ENCODE results near the gene ZNF254.
"Not testable (repeated sequence)": the region's sequence is repeated elsewhere in the genome, so short reads cannot be mapped to it uniquely, and the experiment has no call there.

ZNF254 gene

DNA sequence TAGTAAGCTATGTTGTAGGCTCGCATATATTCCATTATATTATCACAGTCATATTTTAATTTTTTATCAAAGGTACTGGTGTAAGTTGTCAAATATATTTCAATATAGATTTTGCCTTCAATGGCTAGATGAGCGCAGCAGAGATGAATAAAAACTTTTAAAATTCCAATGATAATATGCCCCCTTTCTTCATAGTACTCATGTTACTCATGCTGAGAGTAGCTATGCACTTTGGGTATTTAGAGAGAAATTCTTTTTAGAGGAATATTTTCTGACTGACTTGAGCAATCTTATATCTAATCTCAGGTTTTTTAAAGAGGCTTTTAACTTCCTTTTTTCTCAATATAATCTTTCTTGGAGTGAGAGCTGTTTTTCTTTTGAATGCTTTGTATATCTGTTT, 11.4 kb downstream of the ZNF254 start:
- Mint-ChIP-seq H3K9me3 (peaks cover 36% of the 10 kb centered on the region), H3K4me1 (ENCODE audit: low read depth) (peaks cover 5% of the 10 kb centered on the region), H3K27ac (no peak overlapping the region), H3K4me3 (no peak overlapping the region), H3K27me3 (no peaks in the 10 kb centered on the region), H3K36me3 (ENCODE audit: low read depth) (peaks cover 74% of the 10 kb centered on the region)
- intact Hi-C loops (cut with micrococcal nuclease): no loop called here

GRCh38 chr19:24099829-24100228, 12.8 kb downstream of the ZNF254 start:
- Mint-ChIP-seq H3K27me3 (no peaks in the 10 kb centered on the region), H3K4me1 (ENCODE audit: low read depth) (peaks cover 5% of the 10 kb centered on the region), H3K27ac (no peak overlapping the region), H3K36me3 (ENCODE audit: low read depth) (peaks cover 73% of the 10 kb centered on the region), H3K9me3 (peaks cover 38% of the 10 kb centered on the region), H3K4me3 (no peak overlapping the region)
- intact Hi-C loops (cut with micrococcal nuclease): no loop called here

DNA sequence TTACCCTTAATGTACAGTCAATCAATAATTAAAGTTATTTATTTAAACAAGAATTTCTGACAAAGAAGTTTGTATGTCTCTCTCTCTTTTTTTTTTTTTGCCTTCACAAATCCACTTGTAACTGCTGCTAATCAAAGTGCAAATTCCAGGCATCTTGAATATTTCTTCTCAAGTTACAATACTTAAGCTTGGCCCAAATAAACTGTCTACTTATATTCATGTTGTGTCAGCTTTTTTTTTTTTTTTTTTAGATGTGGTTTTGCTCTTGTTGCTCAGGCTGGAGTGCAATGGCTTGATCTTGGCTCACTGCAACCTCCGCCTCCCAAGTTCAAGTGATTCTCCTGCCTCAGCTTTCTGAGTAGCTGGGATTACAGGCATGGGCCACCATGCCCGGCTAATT, 13.6 kb downstream of the ZNF254 start:
- H3K9me3 Mint-ChIP-seq: peaks cover 30% of the 10 kb centered on the region
- H3K27ac Mint-ChIP-seq; intact Hi-C loops (cut with micrococcal nuclease); H3K4me3 Mint-ChIP-seq; H3K4me1 Mint-ChIP-seq (ENCODE audit: low read depth); H3K27me3 Mint-ChIP-seq: not testable (repeated sequence)
- peaks cover 73% of the 10 kb centered on the region for H3K36me3 Mint-ChIP-seq (ENCODE audit: low read depth)

DNA sequence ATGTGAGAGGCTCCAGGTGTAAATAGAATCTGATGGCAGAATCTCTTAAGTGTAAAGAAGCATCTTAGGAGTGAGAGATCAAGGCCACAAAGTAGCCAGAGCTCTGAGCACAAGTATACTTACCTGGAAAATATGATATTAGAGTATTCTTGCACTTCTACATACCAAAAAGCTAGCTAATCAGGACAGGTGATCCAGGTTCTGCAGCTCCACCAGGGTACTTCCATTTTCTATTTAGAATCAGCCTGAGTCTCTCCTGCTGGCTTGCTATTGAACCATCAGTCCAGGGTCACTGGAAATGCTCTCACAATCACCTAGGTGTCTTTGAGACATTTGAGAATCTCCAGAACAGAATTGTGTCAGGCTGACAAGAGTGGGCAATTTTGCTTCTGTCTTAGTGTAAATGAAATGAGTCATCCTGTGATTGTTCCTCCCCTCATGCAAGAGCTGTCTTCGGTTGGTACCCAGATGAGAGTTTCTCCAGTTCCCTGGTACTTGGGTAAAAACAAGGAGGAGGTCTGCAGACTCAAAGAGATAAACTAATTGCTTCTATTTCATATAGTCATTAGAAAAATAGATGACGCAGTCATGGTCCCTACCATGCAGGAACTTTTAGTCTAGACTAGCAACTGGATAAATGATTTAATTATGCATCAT, 14.6 kb downstream of the ZNF254 start:
- intact Hi-C loops (cut with micrococcal nuclease): no loop called here
- no peaks in the 10 kb centered on the region for H3K27me3 Mint-ChIP-seq
- no peaks in the 10 kb centered on the region for H3K4me1 Mint-ChIP-seq (ENCODE audit: low read depth)
- H3K4me3 Mint-ChIP-seq: no peak overlapping the region
- peaks cover 30% of the 10 kb centered on the region for H3K9me3 Mint-ChIP-seq
- peaks cover 73% of the 10 kb centered on the region for H3K36me3 Mint-ChIP-seq (ENCODE audit: low read depth)
- no peak overlapping the region for H3K27ac Mint-ChIP-seq

DNA sequence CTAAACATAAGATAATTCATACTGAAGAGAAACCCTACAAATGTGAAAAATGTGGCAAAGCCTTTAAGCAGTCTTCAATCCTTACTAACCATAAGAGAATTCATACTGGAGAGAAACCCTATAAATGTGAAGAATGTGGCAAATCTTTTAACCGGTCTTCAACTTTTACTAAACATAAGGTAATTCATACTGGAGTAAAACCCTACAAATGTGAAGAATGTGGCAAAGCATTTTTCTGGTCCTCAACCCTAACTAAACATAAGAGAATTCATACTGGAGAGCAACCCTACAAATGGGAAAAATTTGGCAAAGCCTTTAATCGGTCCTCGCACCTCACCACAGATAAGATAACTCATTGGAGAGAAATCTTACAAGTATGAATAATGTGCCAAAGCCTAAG, 40.6 kb downstream of the ZNF254 start:
- H3K36me3 Mint-ChIP-seq (ENCODE audit: low read depth): peaks cover 68% of the 10 kb centered on the region
- intact Hi-C loops (cut with micrococcal nuclease): no loop called here
- no peak overlapping the region for H3K27ac Mint-ChIP-seq
- H3K27me3 Mint-ChIP-seq: no peaks in the 10 kb centered on the region
- no peak overlapping the region for H3K4me3 Mint-ChIP-seq
- H3K9me3 Mint-ChIP-seq: peaks cover 76% of the 10 kb centered on the region
- no peaks in the 10 kb centered on the region for H3K4me1 Mint-ChIP-seq (ENCODE audit: low read depth)

DNA sequence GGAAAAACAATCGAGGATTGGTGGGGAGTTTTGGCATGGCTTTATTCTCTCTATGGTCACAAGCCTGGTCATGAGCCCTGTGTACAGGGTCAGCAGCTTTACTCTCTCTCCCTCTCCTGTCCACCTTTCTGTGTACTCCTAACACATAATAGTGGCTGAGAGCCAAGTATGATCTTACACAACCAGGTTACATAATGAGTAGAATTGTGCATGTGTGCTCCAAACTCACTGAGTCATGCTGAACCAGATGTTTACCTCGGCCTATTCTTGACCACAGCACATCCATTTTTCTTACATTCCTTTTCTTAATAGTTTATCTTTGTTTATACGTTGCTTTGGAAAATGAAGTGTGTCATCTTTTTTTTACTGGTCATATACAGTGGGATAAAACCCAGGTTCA, 53.1 kb downstream of the ZNF254 start:
- no peak overlapping the region for H3K27ac Mint-ChIP-seq
- H3K36me3 Mint-ChIP-seq (ENCODE audit: low read depth): peaks cover 25% of the 10 kb centered on the region
- intact Hi-C loops (cut with micrococcal nuclease): no loop called here
- no peaks in the 10 kb centered on the region for H3K27me3 Mint-ChIP-seq
- H3K4me1 Mint-ChIP-seq (ENCODE audit: low read depth): no peaks in the 10 kb centered on the region
- H3K9me3 Mint-ChIP-seq: peaks cover 89% of the 10 kb centered on the region
- H3K4me3 Mint-ChIP-seq: no peak overlapping the region

- Mint-ChIP-seq H3K27ac (no peak overlapping the region), H3K4me1 (ENCODE audit: low read depth) (no peaks in the 10 kb centered on the region), H3K9me3 (peaks cover 87% of the 10 kb centered on the region), H3K4me3 (no peak overlapping the region), H3K36me3 (ENCODE audit: low read depth) (peaks cover 24% of the 10 kb centered on the region), H3K27me3 (no peaks in the 10 kb centered on the region)
- intact Hi-C loops (cut with micrococcal nuclease): no loop called here
Observed at GRCh38 chr19:24140591-24140990, 53.6 kb downstream of the ZNF254 start.

GRCh38 chr19:24141612-24142011, 54.6 kb downstream of the ZNF254 start:
- H3K36me3 Mint-ChIP-seq (ENCODE audit: low read depth): peaks cover 14% of the 10 kb centered on the region
- H3K9me3 Mint-ChIP-seq: peaks cover 77% of the 10 kb centered on the region
- no peaks in the 10 kb centered on the region for H3K4me1 Mint-ChIP-seq (ENCODE audit: low read depth)
- no peak overlapping the region for H3K27ac Mint-ChIP-seq
- H3K4me3 Mint-ChIP-seq: no peak overlapping the region
- H3K27me3 Mint-ChIP-seq: no peaks in the 10 kb centered on the region
- intact Hi-C loops (cut with micrococcal nuclease): no loop called here

DNA sequence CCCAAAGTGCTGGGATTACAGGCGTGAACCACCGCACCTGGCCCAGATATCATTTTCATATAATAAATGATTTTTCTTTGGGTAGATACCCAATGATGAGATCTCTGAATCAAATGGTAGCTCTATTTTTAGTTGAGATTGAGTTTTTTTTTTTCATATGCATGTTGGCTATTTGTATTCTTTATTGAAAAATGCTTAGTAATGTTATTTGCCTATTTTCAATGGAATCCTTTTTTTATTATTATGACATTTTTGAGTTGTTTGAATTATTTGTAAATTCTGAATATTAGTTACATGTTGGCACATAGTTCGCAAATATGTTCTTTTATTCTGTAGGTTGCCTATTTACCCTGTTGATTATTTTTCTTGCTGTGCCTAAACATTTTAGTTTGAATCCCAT, 55.8 kb downstream of the ZNF254 start:
- H3K4me1 Mint-ChIP-seq (ENCODE audit: low read depth): no peaks in the 10 kb centered on the region
- H3K4me3 Mint-ChIP-seq: no peak overlapping the region
- no peaks in the 10 kb centered on the region for H3K27me3 Mint-ChIP-seq
- H3K36me3 Mint-ChIP-seq (ENCODE audit: low read depth): peaks cover 7% of the 10 kb centered on the region
- H3K27ac Mint-ChIP-seq: no peak overlapping the region
- intact Hi-C loops (cut with micrococcal nuclease): no loop called here
- peaks cover 72% of the 10 kb centered on the region for H3K9me3 Mint-ChIP-seq

DNA sequence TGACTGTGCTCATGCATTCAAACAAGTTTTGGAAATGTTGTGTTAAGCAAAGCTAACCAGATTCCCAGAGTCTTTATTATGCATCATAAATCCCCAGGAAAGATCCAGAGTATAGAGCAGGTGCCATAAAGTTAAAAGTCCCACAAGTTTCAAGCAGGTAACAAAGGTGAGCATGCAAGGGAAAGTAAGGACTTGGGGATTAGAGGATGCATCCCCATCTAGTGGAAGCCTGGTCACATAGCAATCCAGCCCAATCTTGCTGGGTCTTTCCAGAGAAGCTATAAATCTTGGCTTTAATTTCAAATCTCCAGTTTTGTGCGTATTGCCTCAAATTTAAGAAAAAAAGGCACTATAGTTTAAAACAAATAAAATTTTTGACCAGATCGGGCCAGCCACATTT, 72.7 kb downstream of the ZNF254 start:
- Mint-ChIP-seq H3K27me3 (no peaks in the 10 kb centered on the region), H3K9me3 (peaks cover 76% of the 10 kb centered on the region), H3K4me1 (ENCODE audit: low read depth) (no peaks in the 10 kb centered on the region), H3K4me3 (no peak overlapping the region), H3K27ac (no peak overlapping the region), H3K36me3 (ENCODE audit: low read depth) (no peaks in the 10 kb centered on the region)
- intact Hi-C loops (cut with micrococcal nuclease): no loop called here

DNA sequence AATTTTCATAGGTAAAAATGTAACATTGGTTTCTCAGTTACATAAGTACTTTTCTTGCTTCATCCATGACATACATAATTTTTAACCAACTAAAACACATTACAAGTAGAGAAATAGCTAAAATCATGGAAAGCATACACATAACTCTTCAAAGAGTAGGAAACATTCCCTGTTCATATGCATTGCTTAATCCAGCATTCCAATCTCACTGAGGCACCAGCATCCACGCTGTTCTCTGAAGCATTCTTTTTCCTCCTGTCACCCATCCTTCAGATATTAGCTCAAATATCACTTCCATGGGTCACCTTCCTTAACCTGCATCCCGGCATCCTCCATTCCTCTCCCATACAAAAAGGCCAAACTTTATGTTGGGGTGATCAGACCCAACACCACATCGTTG, 79.1 kb downstream of the ZNF254 start:
- H3K27ac Mint-ChIP-seq: no peak overlapping the region
- intact Hi-C loops (cut with micrococcal nuclease): no loop called here
- H3K9me3 Mint-ChIP-seq: peaks cover 82% of the 10 kb centered on the region
- no peak overlapping the region for H3K4me3 Mint-ChIP-seq
- no peaks in the 10 kb centered on the region for H3K27me3 Mint-ChIP-seq
- H3K4me1 Mint-ChIP-seq (ENCODE audit: low read depth): no peaks in the 10 kb centered on the region
- H3K36me3 Mint-ChIP-seq (ENCODE audit: low read depth): no peaks in the 10 kb centered on the region

DNA sequence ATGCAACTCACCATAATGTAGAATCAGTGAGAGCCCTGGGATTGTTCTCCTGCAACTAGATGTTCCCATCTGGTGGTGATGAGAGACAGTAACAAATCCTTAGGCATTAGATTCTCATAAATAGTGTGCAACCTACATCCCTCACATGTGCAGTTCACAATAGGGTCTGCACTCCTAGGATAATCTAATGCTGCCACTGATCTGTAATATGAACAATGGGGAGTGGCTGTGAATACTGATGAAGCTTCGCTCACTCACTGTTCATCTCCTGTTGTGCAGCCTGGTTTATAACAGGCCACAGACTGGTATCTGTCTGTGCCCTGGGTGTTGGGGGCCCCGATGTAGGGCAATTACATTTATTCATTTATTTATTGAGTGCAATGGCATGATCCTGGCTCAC, 86.9 kb downstream of the ZNF254 start:
- no peak overlapping the region for H3K27ac Mint-ChIP-seq
- intact Hi-C loops (cut with micrococcal nuclease): no loop called here
- peaks cover 28% of the 10 kb centered on the region for H3K9me3 Mint-ChIP-seq
- H3K4me3 Mint-ChIP-seq: no peak overlapping the region
- H3K4me1 Mint-ChIP-seq (ENCODE audit: low read depth): no peaks in the 10 kb centered on the region
- H3K27me3 Mint-ChIP-seq: no peaks in the 10 kb centered on the region
- no peaks in the 10 kb centered on the region for H3K36me3 Mint-ChIP-seq (ENCODE audit: low read depth)

- Mint-ChIP-seq H3K27me3 (no peaks in the 10 kb centered on the region), H3K36me3 (ENCODE audit: low read depth) (no peaks in the 10 kb centered on the region), H3K4me1 (ENCODE audit: low read depth) (no peaks in the 10 kb centered on the region), H3K27ac (no peak overlapping the region), H3K9me3 (no peaks in the 10 kb centered on the region), H3K4me3 (no peak overlapping the region)
- intact Hi-C loops (cut with micrococcal nuclease): no loop called here
Observed at GRCh38 chr19:24177686-24178085, 90.7 kb downstream of the ZNF254 start.

DNA sequence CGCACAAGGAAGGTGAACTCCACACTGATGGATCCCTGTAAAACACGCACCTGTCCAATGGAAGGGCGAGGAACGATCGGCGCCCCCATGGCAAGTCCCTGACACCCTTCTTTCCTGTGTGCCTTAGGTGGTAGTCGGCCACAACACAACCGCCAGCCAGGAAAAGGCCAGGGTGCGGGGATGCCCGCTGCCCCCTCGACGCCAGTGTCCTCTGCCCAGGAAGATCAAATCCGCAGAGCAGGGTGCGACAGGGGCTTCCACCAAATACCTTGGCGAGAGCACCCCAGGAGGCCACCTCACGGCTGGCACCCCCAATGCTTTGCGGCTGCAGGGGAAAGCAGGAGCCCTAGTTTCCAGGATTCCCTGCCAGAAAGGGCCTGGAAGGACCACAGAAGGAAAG, 91.2 kb downstream of the ZNF254 start:
- Mint-ChIP-seq H3K27ac (no peak overlapping the region), H3K4me1 (ENCODE audit: low read depth) (no peaks in the 10 kb centered on the region), H3K9me3 (no peaks in the 10 kb centered on the region), H3K27me3 (no peaks in the 10 kb centered on the region), H3K4me3 (no peak overlapping the region), H3K36me3 (ENCODE audit: low read depth) (no peaks in the 10 kb centered on the region)
- intact Hi-C loops (cut with micrococcal nuclease): no loop called here
